Measurements from ENCODE around the gene PALM.

PALM gene

GRCh38 chr19:755063-755462, 46.3 kb downstream of the PALM start:
- no peaks in the 10 kb centered on the region for H3K9me2 ChIP-seq (ENCODE audit: low read depth, low read length)
- H3K4me1 ChIP-seq (ENCODE audit: insufficient read depth, low read length, severe bottlenecking): no peaks in the 10 kb centered on the region
- TF ChIP-seq EZH2 (IDR thresholded peaks at IDR 0.05; ENCODE audit: borderline replicate concordance, low read length) (no peak), CTCF (IDR thresholded peaks at IDR 0.05; ENCODE audit: low read length) (no peak)
- H3K27ac ChIP-seq (ENCODE audit: low read depth, low read length, poor library complexity, severe bottlenecking): no peak overlapping the region
- H3K4me3 ChIP-seq (ENCODE audit: low read depth, low read length, poor library complexity, severe bottlenecking): no peak overlapping the region
- H3K9ac ChIP-seq (ENCODE audit: low read length): no peak overlapping the region
- H2AFZ ChIP-seq (ENCODE audit: low read length): no peak overlapping the region
- peaks cover 5% of the 10 kb centered on the region; the same call in 1 of the 2 replicates for H3K27me3 ChIP-seq (ENCODE audit: insufficient read depth, low read length)
- no peaks in the 10 kb centered on the region for H3F3A ChIP-seq (ENCODE audit: insufficient read depth, low read length)
- no peaks in the 10 kb centered on the region for H3K36me3 ChIP-seq (ENCODE audit: insufficient read depth, low read length)
- H3K9me3 ChIP-seq (ENCODE audit: low read length): peaks cover 6% of the 10 kb centered on the region; the same call in 1 of the 2 replicates
- H4K20me1 ChIP-seq (ENCODE audit: insufficient read depth, low read length): no peaks in the 10 kb centered on the region
- no peaks in the 10 kb centered on the region for H3K79me2 ChIP-seq (ENCODE audit: insufficient read depth, low read length)
- H3K4me2 ChIP-seq (ENCODE audit: low read length): no peak overlapping the region

DNA sequence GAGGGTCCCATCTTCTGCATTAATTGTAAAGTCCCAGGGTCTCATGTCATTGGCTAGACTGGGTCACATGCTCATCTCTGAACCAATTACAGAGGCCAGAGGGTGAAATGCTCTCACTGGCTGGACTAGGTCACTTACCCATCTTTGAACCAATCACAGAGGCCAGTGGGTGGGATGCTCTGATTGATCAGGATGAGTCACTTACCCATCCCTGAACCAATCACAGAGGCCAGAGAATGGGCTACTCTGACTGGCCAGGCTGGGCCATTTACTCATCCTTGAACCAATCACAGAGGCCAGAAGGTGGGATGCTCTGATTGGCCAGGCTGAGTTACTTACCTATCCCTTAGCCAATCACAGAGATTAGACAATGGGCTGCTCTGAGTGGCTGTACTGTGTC, 47.5 kb downstream of the PALM start:
- H3K9me2 ChIP-seq (ENCODE audit: low read depth, low read length): no peaks in the 10 kb centered on the region
- H3K36me3 ChIP-seq (ENCODE audit: insufficient read depth, low read length): no peaks in the 10 kb centered on the region
- H3K4me1 ChIP-seq (ENCODE audit: insufficient read depth, low read length, severe bottlenecking): no peaks in the 10 kb centered on the region
- H3K4me3 ChIP-seq (ENCODE audit: low read depth, low read length, poor library complexity, severe bottlenecking): no peak overlapping the region
- H3K9me3 ChIP-seq (ENCODE audit: low read length): peaks cover 6% of the 10 kb centered on the region; the same call in 1 of the 2 replicates
- no peak overlapping the region for H3K9ac ChIP-seq (ENCODE audit: low read length)
- no peak overlapping the region for H3K27ac ChIP-seq (ENCODE audit: low read depth, low read length, poor library complexity, severe bottlenecking)
- H2AFZ ChIP-seq (ENCODE audit: low read length): no peak overlapping the region
- no peaks in the 10 kb centered on the region for H4K20me1 ChIP-seq (ENCODE audit: insufficient read depth, low read length)
- no peaks in the 10 kb centered on the region for H3F3A ChIP-seq (ENCODE audit: insufficient read depth, low read length)
- H3K4me2 ChIP-seq (ENCODE audit: low read length): no peak overlapping the region
- no peak for TF ChIP-seq CTCF (IDR thresholded peaks at IDR 0.05; ENCODE audit: low read length)
- TF ChIP-seq EZH2 (IDR thresholded peaks at IDR 0.05; ENCODE audit: borderline replicate concordance, low read length): no peak
- no peaks in the 10 kb centered on the region for H3K79me2 ChIP-seq (ENCODE audit: insufficient read depth, low read length)
- H3K27me3 ChIP-seq (ENCODE audit: insufficient read depth, low read length): peaks cover 4% of the 10 kb centered on the region; the same call in 1 of the 2 replicates

DNA sequence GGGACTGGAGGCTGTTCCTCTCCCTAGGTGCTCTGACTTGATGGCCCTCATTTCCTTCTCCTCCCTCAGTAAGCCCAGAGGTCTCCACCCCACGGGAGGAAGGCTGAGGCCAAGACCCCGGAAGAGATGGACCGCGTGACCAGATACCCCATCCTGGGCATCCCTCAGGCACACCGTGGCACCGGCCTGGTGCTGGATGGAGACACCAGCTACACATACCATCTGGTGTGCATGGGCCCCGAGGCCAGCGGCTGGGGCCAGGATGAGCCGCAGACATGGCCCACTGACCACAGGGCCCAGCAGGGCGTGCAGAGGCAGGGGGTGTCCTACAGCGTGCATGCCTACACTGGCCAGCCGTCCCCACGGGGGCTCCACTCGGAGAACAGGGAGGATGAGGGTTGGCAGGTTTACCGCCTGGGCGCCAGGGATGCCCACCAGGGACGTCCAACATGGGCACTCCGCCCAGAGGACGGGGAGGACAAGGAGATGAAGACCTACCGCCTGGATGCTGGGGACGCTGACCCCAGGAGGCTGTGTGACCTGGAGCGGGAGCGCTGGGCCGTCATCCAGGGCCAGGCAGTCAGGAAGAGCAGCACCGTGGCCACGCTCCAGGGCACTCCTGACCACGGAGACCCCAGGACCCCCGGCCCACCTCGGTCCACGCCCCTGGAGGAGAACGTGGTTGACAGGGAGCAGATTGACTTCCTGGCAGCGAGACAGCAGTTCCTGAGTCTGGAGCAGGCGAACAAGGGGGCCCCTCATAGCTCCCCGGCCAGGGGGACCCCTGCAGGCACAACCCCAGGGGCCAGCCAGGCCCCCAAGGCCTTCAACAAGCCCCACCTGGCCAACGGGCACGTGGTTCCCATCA, 48.3 kb downstream of the PALM start:
- H3K4me3 ChIP-seq (ENCODE audit: low read depth, low read length, poor library complexity, severe bottlenecking): no peak overlapping the region
- H4K20me1 ChIP-seq (ENCODE audit: insufficient read depth, low read length): no peaks in the 10 kb centered on the region
- H3F3A ChIP-seq (ENCODE audit: insufficient read depth, low read length): no peaks in the 10 kb centered on the region
- H3K9me2 ChIP-seq (ENCODE audit: low read depth, low read length): no peaks in the 10 kb centered on the region
- TF ChIP-seq EZH2 (IDR thresholded peaks at IDR 0.05; ENCODE audit: borderline replicate concordance, low read length) (no peak), CTCF (IDR thresholded peaks at IDR 0.05; ENCODE audit: low read length) (no peak)
- no peak overlapping the region for H3K9ac ChIP-seq (ENCODE audit: low read length)
- no peaks in the 10 kb centered on the region; the same call in 1 of the 2 replicates for H3K27me3 ChIP-seq (ENCODE audit: insufficient read depth, low read length)
- no peak overlapping the region for H3K4me2 ChIP-seq (ENCODE audit: low read length)
- H3K27ac ChIP-seq (ENCODE audit: low read depth, low read length, poor library complexity, severe bottlenecking): no peak overlapping the region
- H3K9me3 ChIP-seq (ENCODE audit: low read length): peaks cover 6% of the 10 kb centered on the region; the same call in 1 of the 2 replicates
- no peak overlapping the region for H2AFZ ChIP-seq (ENCODE audit: low read length)
- no peaks in the 10 kb centered on the region for H3K79me2 ChIP-seq (ENCODE audit: insufficient read depth, low read length)
- H3K36me3 ChIP-seq (ENCODE audit: insufficient read depth, low read length): no peaks in the 10 kb centered on the region
- no peaks in the 10 kb centered on the region for H3K4me1 ChIP-seq (ENCODE audit: insufficient read depth, low read length, severe bottlenecking)

All from OCI-LY1 (cell line).